Measurements from ENCODE around the gene PDZD7. TPM values are rescaled to one million over a fixed set of nuclear protein-coding genes. Genes with fewer than 3 reads are reported as not detected.
A peak's percentile ranks its signal among the peaks of the same experiment; 100 is the strongest.

PDZD7 gene
- total RNA-seq, 2 donors from 2014 or later: 0.19 to 0.42 TPM

- Histone ChIP-seq H3K27ac (no peak overlapping the region), H3K4me1 (peaks cover 14% of the 10 kb centered on the region), H3K9me3 (no peaks in the 10 kb centered on the region), H3K27me3 (no peaks in the 10 kb centered on the region), H3K4me3 (no peak overlapping the region), H3K9ac (ENCODE audit: low read depth in 2 of 2, low read length in 2 of 2) (peak overlapping the region in 1 of 2 donors; percentile 72), H3K36me3 (no peaks in the 10 kb centered on the region)
- TF ChIP-seq CTCF (IDR thresholded peaks at IDR 0.05): no peak
- intact Hi-C loops (cut with DNase I): no loop called here
- no peak for DNase-seq
These were observed 28.5 kb downstream of the PDZD7 start for GRCh38 chr10:101002456-101002855.

GRCh38 chr10:101001659-101002035 lies 29.3 kb downstream of the PDZD7 start:
- no peaks in the 10 kb centered on the region for H3K36me3 ChIP-seq
- H3K9ac ChIP-seq (ENCODE audit: low read depth in 2 of 2, low read length in 2 of 2): peak overlapping the region in 1 of 2 donors; percentile 72
- TF ChIP-seq CTCF (IDR thresholded peaks at IDR 0.05): no peak
- no peaks in the 10 kb centered on the region for H3K9me3 ChIP-seq
- no peak overlapping the region for H3K4me3 ChIP-seq
- H3K27ac ChIP-seq: peak overlapping the region; percentile 74
- intact Hi-C loops (cut with DNase I): no loop called here
- DNase-seq: no peak
- no peaks in the 10 kb centered on the region for H3K27me3 ChIP-seq
- peaks cover 15% of the 10 kb centered on the region for H3K4me1 ChIP-seq

- Histone ChIP-seq H3K36me3 (no peaks in the 10 kb centered on the region), H3K4me3 (peak overlapping the region; percentile 89), H3K27me3 (no peaks in the 10 kb centered on the region), H3K9me3 (no peaks in the 10 kb centered on the region), H3K4me1 (peaks cover 21% of the 10 kb centered on the region), H3K27ac (peak overlapping the region; percentile 74), H3K9ac (ENCODE audit: low read depth in 2 of 2, low read length in 2 of 2) (peak overlapping the region; percentile 81 to 97)
- no peak for TF ChIP-seq CTCF (IDR thresholded peaks at IDR 0.05)
- DNase-seq: peak; percentile 79
- intact Hi-C loops (cut with DNase I): no loop called here
These were observed 29.8 kb downstream of the PDZD7 start for GRCh38 chr10:101000915-101001658.

GRCh38 chr10:101000127-101000914 lies 30.6 kb downstream of the PDZD7 start:
- no peak for DNase-seq
- Histone ChIP-seq H3K9ac (ENCODE audit: low read depth in 2 of 2, low read length in 2 of 2) (peak overlapping the region; percentile 81 to 97), H3K4me1 (peaks cover 21% of the 10 kb centered on the region), H3K27me3 (no peaks in the 10 kb centered on the region), H3K36me3 (no peaks in the 10 kb centered on the region), H3K9me3 (no peaks in the 10 kb centered on the region), H3K4me3 (peak overlapping the region; percentile 89), H3K27ac (peak overlapping the region; percentile 74)
- TF ChIP-seq CTCF (IDR thresholded peaks at IDR 0.05): no peak
- intact Hi-C loops (cut with DNase I): no loop called here

- peaks cover 21% of the 10 kb centered on the region for H3K4me1 ChIP-seq
- H3K27ac ChIP-seq: peak within 1 kb of the TSS; percentile 95
- intact Hi-C loops (cut with DNase I): no loop called here
- no peaks in the 10 kb centered on the region for H3K9me3 ChIP-seq
- H3K27me3 ChIP-seq: no peaks in the 10 kb centered on the region
- peak within 1 kb of the TSS; percentile 96 to 97 for H3K9ac ChIP-seq (ENCODE audit: low read depth in 2 of 2, low read length in 2 of 2)
- no peaks in the 10 kb centered on the region for H3K36me3 ChIP-seq
- TF ChIP-seq CTCF (IDR thresholded peaks at IDR 0.05): no peak
- DNase-seq: no peak
- H3K4me3 ChIP-seq: peak within 1 kb of the TSS; percentile 89
These were observed 31.2 kb downstream of the PDZD7 start, which contains the start of gene LZTS2 for GRCh38 chr10:100999742-101000126. Gene LZTS2, plus strand, starts transcription at chr10:100999808. Its CDS starts 2,731 bp downstream, at chr10:101002539.
